AG09319 (cell line): ENCODE data around the gene FBXW12.

ENCODE experiments used
- DNase-seq: peaks from one replicate; pipeline ENCODE4 v3.0.0-alpha.2; 2010; ENCODE audit warnings: low read depth; ENCODE audit errors: extremely low read depth
- CTCF ChIP-seq: IDR thresholded peaks from 2 replicates; pipeline ENCODE4 v1.5.1; 2011; ENCODE audit warnings: low read depth, mild to moderate bottlenecking, inconsistent platforms, low read length, moderate library complexity

The FBXW12 gene

GRCh38 chr3:48441940-48442339 is 69.9 kb downstream of the FBXW12 start:
- DNase-seq = no peak
- TF ChIP-seq CTCF = no peak
